HepG2 (cell line): ENCODE results near the gene PNMA8C.

ENCODE experiments used
- NFYB ChIP-seq: sonication (generic); formaldehyde crosslinking; IDR thresholded peaks from 2 replicates; pipeline ENCODE4 v1.4.0; 2020; ENCODE audit warnings: missing genetic modification reagents
- TAF1 ChIP-seq: sonication (generic); formaldehyde crosslinking; IDR thresholded peaks from 2 replicates; pipeline ENCODE4 v1.4.0; 2020; ENCODE audit warnings: missing genetic modification reagents
- TF ChIP-seq, protein P1 (sequence below): sonication (generic); formaldehyde crosslinking; IDR thresholded peaks from 2 replicates; pipeline ENCODE4 v1.4.0; 2020; ENCODE audit warnings: missing genetic modification reagents, borderline replicate concordance
- TF ChIP-seq, protein P2 (sequence below): sonication (generic); formaldehyde crosslinking; IDR thresholded peaks from 2 replicates; pipeline ENCODE4 v1.5.1; 2020; ENCODE audit warnings: mild to moderate bottlenecking, missing genetic modification reagents, moderate library complexity

DNA sequence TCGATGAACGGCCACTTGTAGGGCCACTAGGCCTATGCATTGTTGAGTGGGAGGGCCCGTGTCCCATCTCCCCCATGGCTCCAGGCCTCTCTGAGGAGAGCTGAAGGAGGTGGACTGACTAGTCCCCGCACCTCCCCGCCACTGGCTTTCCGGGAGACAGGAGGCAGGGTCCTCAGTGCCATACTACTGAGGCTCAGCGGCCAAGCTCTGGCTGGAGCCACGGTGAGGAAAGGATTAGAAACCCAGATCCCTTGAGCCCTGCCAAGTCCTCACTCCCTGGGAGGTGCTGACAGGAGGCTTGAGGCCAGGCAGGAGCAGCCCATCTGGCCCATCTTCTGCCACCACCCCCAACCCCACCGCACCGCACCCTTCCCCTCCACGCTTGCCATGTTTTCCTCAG is 44.3 kb downstream of the PNMA8C start:
- TF ChIP-seq, protein P1, sequence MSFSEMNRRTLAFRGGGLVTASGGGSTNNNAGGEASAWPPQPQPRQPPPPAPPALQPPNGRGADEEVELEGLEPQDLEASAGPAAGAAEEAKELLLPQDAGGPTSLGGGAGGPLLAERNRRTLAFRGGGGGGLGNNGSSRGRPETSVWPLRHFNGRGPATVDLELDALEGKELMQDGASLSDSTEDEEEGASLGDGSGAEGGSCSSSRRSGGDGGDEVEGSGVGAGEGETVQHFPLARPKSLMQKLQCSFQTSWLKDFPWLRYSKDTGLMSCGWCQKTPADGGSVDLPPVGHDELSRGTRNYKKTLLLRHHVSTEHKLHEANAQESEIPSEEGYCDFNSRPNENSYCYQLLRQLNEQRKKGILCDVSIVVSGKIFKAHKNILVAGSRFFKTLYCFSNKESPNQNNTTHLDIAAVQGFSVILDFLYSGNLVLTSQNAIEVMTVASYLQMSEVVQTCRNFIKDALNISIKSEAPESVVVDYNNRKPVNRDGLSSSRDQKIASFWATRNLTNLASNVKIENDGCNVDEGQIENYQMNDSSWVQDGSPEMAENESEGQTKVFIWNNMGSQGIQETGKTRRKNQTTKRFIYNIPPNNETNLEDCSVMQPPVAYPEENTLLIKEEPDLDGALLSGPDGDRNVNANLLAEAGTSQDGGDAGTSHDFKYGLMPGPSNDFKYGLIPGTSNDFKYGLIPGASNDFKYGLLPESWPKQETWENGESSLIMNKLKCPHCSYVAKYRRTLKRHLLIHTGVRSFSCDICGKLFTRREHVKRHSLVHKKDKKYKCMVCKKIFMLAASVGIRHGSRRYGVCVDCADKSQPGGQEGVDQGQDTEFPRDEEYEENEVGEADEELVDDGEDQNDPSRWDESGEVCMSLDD (CRISPR knock-in tag), result no peak
- TF ChIP-seq NFYB (CRISPR knock-in tag) (no peak), TAF1 (CRISPR knock-in tag) (no peak)
- TF ChIP-seq, protein P2, sequence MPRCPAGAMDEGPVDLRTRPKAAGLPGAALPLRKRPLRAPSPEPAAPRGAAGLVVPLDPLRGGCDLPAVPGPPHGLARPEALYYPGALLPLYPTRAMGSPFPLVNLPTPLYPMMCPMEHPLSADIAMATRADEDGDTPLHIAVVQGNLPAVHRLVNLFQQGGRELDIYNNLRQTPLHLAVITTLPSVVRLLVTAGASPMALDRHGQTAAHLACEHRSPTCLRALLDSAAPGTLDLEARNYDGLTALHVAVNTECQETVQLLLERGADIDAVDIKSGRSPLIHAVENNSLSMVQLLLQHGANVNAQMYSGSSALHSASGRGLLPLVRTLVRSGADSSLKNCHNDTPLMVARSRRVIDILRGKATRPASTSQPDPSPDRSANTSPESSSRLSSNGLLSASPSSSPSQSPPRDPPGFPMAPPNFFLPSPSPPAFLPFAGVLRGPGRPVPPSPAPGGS, result no peak
